Peyer's patch (tissue), 4 donors: ENCODE measurements around the gene FAM241A. TPM values are rescaled to one million over a fixed set of nuclear protein-coding genes. Genes with fewer than 3 reads are reported as not detected.
"Not testable (repeated sequence)": the region's sequence is repeated elsewhere in the genome, so short reads cannot be mapped to it uniquely, and the experiment has no call there.

Experiments used
- DNase-seq, 3 donors: peaks; one replicate each; pipeline ENCODE4 v3.0.0-alpha.2; 2017 to 2019
- H3K27ac ChIP-seq, 4 donors: fragments of 200-600 bp; sonication (generic); one replicate each; pipeline ENCODE4 v1.5.1; 2016 to 2019
- H3K27me3 ChIP-seq, 2 donors: fragments of 200-600 bp; sonication (generic); one replicate each; pipeline ENCODE4 v1.5.1; 2019
- H3K36me3 ChIP-seq, 3 donors: fragments of 200-600 bp; sonication (generic); one replicate each; pipeline ENCODE4 v1.5.1; 2016 to 2019
- H3K4me1 ChIP-seq, 4 donors: fragments of 200-600 bp; sonication (generic); one replicate each; pipeline ENCODE4 v1.5.1; 2016 to 2019
- H3K4me3 ChIP-seq, 4 donors: fragments of 200-600 bp; sonication (generic); 1 replicate in 3 of 4; 2 replicates in 1 of 4; pipeline ENCODE4 v1.5.1; 2016 to 2019; ENCODE audit warnings: mild to moderate bottlenecking in 1 of 4
- H3K9me3 ChIP-seq, 4 donors: fragments of 200-600 bp; sonication (generic); one replicate each; pipeline ENCODE4 v1.5.1; 2016 to 2019; ENCODE audit warnings: mild to moderate bottlenecking in 1 of 4
- CTCF ChIP-seq, 6 experiments: fragments of 450-650 bp in 4 of 6; fragments of 200-600 bp in 2 of 6; sonication (generic) in 1 of 6; IDR thresholded peaks; one replicate each; pipeline ENCODE4 v1.5.1; 2017 to 2019; ENCODE audit warnings: antibody characterized with exemption in 6 of 6, mild to moderate bottlenecking in 3 of 6, moderate library complexity in 1 of 6
- POLR2A ChIP-seq, 2 donors: fragments of 450-650 bp; IDR thresholded peaks; one replicate each; pipeline ENCODE4 v1.5.1; 2017; ENCODE audit warnings: antibody characterized with exemption in 2 of 2, mild to moderate bottlenecking in 2 of 2, moderate library complexity in 2 of 2
- total RNA-seq, 4 donors: library from RNA; depleted of rRNA; stranded (reverse); fragments of >200 nt; gene quantifications; one replicate each; pipeline ENCODE4 v1.1.0, GENCODE V29; 2016

Gene FAM241A
- total RNA-seq, 4 donors from 2014 or later: 0.47 to 2.5 (median 1.2) TPM

- no peak overlapping the region for H3K27ac ChIP-seq
- H3K4me3 ChIP-seq: no peak overlapping the region
- no peaks in the 10 kb centered on the region for H3K27me3 ChIP-seq
- no peak for DNase-seq
- H3K9me3 ChIP-seq: no peaks in the 10 kb centered on the region
- no peaks in the 10 kb centered on the region for H3K36me3 ChIP-seq
- no peak for TF ChIP-seq CTCF (IDR thresholded peaks at IDR 0.05)
- no peak for TF ChIP-seq POLR2A (IDR thresholded peaks at IDR 0.05)
- no peaks in the 10 kb centered on the region for H3K4me1 ChIP-seq
Measured at GRCh38 chr4:112201915-112202505, 56.8 kb downstream of the FAM241A start.

GRCh38 chr4:112203593-112203992 lies 58.3 kb downstream of the FAM241A start:
- H3K9me3 ChIP-seq: no peaks in the 10 kb centered on the region
- no peak for DNase-seq
- H3K36me3 ChIP-seq: no peaks in the 10 kb centered on the region
- H3K27me3 ChIP-seq: no peaks in the 10 kb centered on the region
- no peak overlapping the region for H3K27ac ChIP-seq
- TF ChIP-seq CTCF (IDR thresholded peaks at IDR 0.05) (no peak), POLR2A (IDR thresholded peaks at IDR 0.05) (no peak)
- no peaks in the 10 kb centered on the region for H3K4me1 ChIP-seq
- H3K4me3 ChIP-seq: no peak overlapping the region

- Histone ChIP-seq H3K27ac (no peak overlapping the region), H3K9me3 (no peaks in the 10 kb centered on the region), H3K4me3 (no peak overlapping the region), H3K36me3 (no peaks in the 10 kb centered on the region), H3K27me3 (no peaks in the 10 kb centered on the region), H3K4me1 (no peaks in the 10 kb centered on the region)
- DNase-seq: no peak
- TF ChIP-seq POLR2A (IDR thresholded peaks at IDR 0.05): no peak
- no peak for TF ChIP-seq CTCF (IDR thresholded peaks at IDR 0.05)
Measured at GRCh38 chr4:112206431-112206830, 61.2 kb downstream of the FAM241A start.

GRCh38 chr4:112208137-112209095 lies 63.2 kb downstream of the FAM241A start:
- not testable (repeated sequence) for H3K4me3 ChIP-seq, DNase-seq, H3K9me3 ChIP-seq, H3K4me1 ChIP-seq, H3K27ac ChIP-seq, H3K27me3 ChIP-seq, H3K36me3 ChIP-seq

- TF ChIP-seq CTCF (IDR thresholded peaks at IDR 0.05) (no peak), POLR2A (IDR thresholded peaks at IDR 0.05) (no peak)
- no peaks in the 10 kb centered on the region for H3K4me1 ChIP-seq
Measured at GRCh38 chr4:112210777-112211176, 65.5 kb downstream of the FAM241A start.

GRCh38 chr4:112213091-112213490 lies 67.8 kb downstream of the FAM241A start:
- Histone ChIP-seq H3K4me3 (no peak overlapping the region), H3K9me3 (no peaks in the 10 kb centered on the region), H3K27me3 (no peaks in the 10 kb centered on the region), H3K4me1 (no peaks in the 10 kb centered on the region), H3K36me3 (no peaks in the 10 kb centered on the region), H3K27ac (no peak overlapping the region)
- peak in 2 of 3 donors; percentile 59 to 63 for DNase-seq
- no peak for TF ChIP-seq POLR2A (IDR thresholded peaks at IDR 0.05)
- no peak for TF ChIP-seq CTCF (IDR thresholded peaks at IDR 0.05)

More at GRCh38 chr4:112210777-112211176, 65.5 kb downstream of the FAM241A start:
- Histone ChIP-seq H3K4me3 (no peak overlapping the region), H3K9me3 (no peaks in the 10 kb centered on the region), H3K36me3 (no peaks in the 10 kb centered on the region), H3K27me3 (no peaks in the 10 kb centered on the region), H3K27ac (no peak overlapping the region)
- no peak for DNase-seq
